NCI-H187 treated with DMSO at 0.1 percent for 48 hours (cell line): Measurements from ENCODE around the gene GTF2B.
"Not testable (repeated sequence)": the region's sequence is repeated elsewhere in the genome, so short reads cannot be mapped to it uniquely, and the experiment has no call there.

Experiments
- DNase-seq: peaks from one replicate; lab custom pipeline; 2025; lab: John Stamatoyannopoulos, UW

GTF2B gene

GRCh38 chr1:88883156-88883555, 8.2 kb downstream of the GTF2B start:
- no peak for DNase-seq

- not testable (repeated sequence) for DNase-seq
Measured at GRCh38 chr1:88880717-88881116, 10.7 kb downstream of the GTF2B start.

- DNase-seq = no peak
Measured at GRCh38 chr1:88878731-88879130, 12.6 kb downstream of the GTF2B start.

- DNase-seq = no peak
Measured at GRCh38 chr1:88877911-88878310, 13.5 kb downstream of the GTF2B start.

- no peak for DNase-seq
Measured at GRCh38 chr1:88877382-88877825, 14.0 kb downstream of the GTF2B start.

- DNase-seq = no peak
Measured at GRCh38 chr1:88876573-88877365, 14.6 kb downstream of the GTF2B start.

GRCh38 chr1:88875595-88875994, 15.8 kb downstream of the GTF2B start:
- DNase-seq = no peak

GRCh38 chr1:88873737-88874349, 17.5 kb downstream of the GTF2B start:
- DNase-seq = no peak

GRCh38 chr1:88869644-88870043, 21.7 kb downstream of the GTF2B start:
- not testable (repeated sequence) for DNase-seq

GRCh38 chr1:88867743-88868521, 23.4 kb downstream of the GTF2B start:
- DNase-seq = no peak

GRCh38 chr1:88851303-88852063, 39.9 kb downstream of the GTF2B start:
- no peak for DNase-seq

- DNase-seq = no peak
Measured at GRCh38 chr1:88847643-88848042, 43.7 kb downstream of the GTF2B start.

- no peak for DNase-seq
Measured at GRCh38 chr1:88825721-88826120, 65.6 kb downstream of the GTF2B start.

GRCh38 chr1:88819642-88820041, 71.7 kb downstream of the GTF2B start:
- DNase-seq = not testable (repeated sequence)

GRCh38 chr1:88813471-88813870, 77.9 kb downstream of the GTF2B start:
- DNase-seq = no peak

- no peak for DNase-seq
Measured at GRCh38 chr1:88812366-88812765, 79.0 kb downstream of the GTF2B start.

- no peak for DNase-seq
Measured at GRCh38 chr1:88803444-88803843, 87.9 kb downstream of the GTF2B start.

GRCh38 chr1:88802950-88803349, 88.4 kb downstream of the GTF2B start:
- no peak for DNase-seq
